AG04450 (cell line): Measurements from ENCODE around the gene SORCS2. TPM values are rescaled to one million over a fixed set of nuclear protein-coding genes. Genes with fewer than 3 reads are reported as not detected.

Source experiments
- CTCF ChIA-PET: fragments of 300-600, 350-600 bp; formaldehyde crosslinking; extraction: SDS; loops from one replicate; lab custom pipeline; 2022; ENCODE audit warnings: antibody characterized with exemption, inconsistent platforms; lab: Charles Lee
- POLR2A ChIA-PET: fragments of 350-600 bp; formaldehyde crosslinking; extraction: SDS; loops from one replicate; lab custom pipeline; 2021; ENCODE audit warnings: antibody characterized with exemption, inconsistent platforms; lab: Yijun Ruan, JAX
- DNase-seq: peaks from one replicate; pipeline ENCODE4 v3.0.0-alpha.2; 2011; ENCODE audit warnings: low read depth, low spot score
- H3K27ac ChIP-seq: one replicate; pipeline ENCODE4 v1.5.1; 2012; ENCODE audit warnings: low read depth, low read length, control low read depth
- H3K27me3 ChIP-seq: one replicate; pipeline ENCODE4 v1.6.0; 2012; ENCODE audit warnings: low read length; ENCODE audit not compliant: control insufficient read depth, insufficient read depth
- H3K4me3 ChIP-seq: 2 replicates; pipeline ENCODE4 v1.5.1; 2011; ENCODE audit warnings: mild to moderate bottlenecking, low read depth, low read length, control low read depth
- H3K9me3 ChIP-seq: 2 replicates; pipeline ENCODE4 v1.5.1; 2012; ENCODE audit warnings: low read length; ENCODE audit not compliant: control insufficient read depth, insufficient read depth
- polyA plus RNA-seq: library from polyadenylated mRNA; depleted of rRNA; stranded (reverse); fragments of >200 nt; gene quantifications from 2 replicates; pipeline ENCODE4 v1.2.3, GENCODE V29; 2011
- TF ChIP-seq, protein P1 (sequence below): IDR thresholded peaks from 2 replicates; pipeline ENCODE4 v1.5.1; 2011; ENCODE audit warnings: low read depth, low read length, control low read depth, inconsistent platforms

The SORCS2 gene
- polyA plus RNA-seq, 1 experiment = 0.29 TPM

DNA sequence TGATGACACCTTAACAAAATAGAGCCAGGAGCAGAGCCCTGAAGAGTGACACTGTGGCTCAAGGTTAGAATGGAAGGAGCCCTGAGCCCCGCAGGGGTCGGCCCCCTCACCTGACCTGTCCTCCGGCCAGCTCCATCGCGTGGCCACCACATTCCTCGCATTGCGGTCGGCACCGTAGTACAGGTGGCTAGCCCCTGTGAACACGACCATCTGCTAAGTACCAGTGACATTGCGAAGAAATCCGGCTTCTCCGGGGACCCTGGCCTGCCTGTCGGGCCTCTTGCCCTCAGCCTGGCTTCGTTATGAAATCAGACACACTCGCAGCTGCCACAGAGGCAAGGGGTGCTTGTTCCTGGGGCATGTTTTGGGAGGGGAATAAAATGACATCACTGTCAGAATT is 568.4 kb downstream of the SORCS2 start:
- no peaks in the 10 kb centered on the region for H3K27me3 ChIP-seq
- TF ChIP-seq, protein P1, sequence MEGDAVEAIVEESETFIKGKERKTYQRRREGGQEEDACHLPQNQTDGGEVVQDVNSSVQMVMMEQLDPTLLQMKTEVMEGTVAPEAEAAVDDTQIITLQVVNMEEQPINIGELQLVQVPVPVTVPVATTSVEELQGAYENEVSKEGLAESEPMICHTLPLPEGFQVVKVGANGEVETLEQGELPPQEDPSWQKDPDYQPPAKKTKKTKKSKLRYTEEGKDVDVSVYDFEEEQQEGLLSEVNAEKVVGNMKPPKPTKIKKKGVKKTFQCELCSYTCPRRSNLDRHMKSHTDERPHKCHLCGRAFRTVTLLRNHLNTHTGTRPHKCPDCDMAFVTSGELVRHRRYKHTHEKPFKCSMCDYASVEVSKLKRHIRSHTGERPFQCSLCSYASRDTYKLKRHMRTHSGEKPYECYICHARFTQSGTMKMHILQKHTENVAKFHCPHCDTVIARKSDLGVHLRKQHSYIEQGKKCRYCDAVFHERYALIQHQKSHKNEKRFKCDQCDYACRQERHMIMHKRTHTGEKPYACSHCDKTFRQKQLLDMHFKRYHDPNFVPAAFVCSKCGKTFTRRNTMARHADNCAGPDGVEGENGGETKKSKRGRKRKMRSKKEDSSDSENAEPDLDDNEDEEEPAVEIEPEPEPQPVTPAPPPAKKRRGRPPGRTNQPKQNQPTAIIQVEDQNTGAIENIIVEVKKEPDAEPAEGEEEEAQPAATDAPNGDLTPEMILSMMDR = no peak
- no peaks in the 10 kb centered on the region for H3K9me3 ChIP-seq
- no peak overlapping the region for H3K4me3 ChIP-seq
- POLR2A ChIA-PET = no interaction called here
- CTCF ChIA-PET = interaction anchor here (0.8 to 1.9 kb wide), 4 partner anchors 10 to 41 kb away, joined by 3 to 10 read pairs (median 5); no protein-coding TSS in a partner anchor
- H3K27ac ChIP-seq = no peak overlapping the region
- DNase-seq = no peak

DNA sequence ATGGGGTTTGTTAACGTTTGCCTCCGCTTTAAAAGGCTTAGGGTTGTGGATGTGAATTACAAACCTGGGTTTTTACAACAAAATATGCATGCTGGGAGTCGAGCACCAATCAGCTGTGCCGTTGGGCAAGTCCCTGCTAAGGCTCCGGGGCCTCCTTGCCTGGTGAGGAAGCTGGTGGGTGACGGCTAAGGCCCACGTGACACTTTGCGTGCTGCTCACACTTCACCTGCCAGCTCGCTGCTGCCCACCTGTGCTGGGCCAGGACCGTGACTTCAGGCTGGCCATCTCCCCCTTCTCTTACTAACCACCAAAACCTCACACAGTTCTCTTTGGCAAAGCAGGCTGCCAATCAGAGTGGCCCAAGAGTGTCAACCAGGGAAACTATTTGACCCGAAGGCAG is 569.0 kb downstream of the SORCS2 start:
- no peaks in the 10 kb centered on the region for H3K27me3 ChIP-seq
- CTCF ChIA-PET = interaction anchor here (0.8 to 2.4 kb wide), 7 partner anchors 9 to 226 kb away, joined by 3 to 25 read pairs (median 4); no protein-coding TSS in a partner anchor
- DNase-seq = no peak
- H3K9me3 ChIP-seq = no peaks in the 10 kb centered on the region
- no peak overlapping the region for H3K4me3 ChIP-seq
- TF ChIP-seq, protein P1 = no peak
- POLR2A ChIA-PET = no interaction called here
- H3K27ac ChIP-seq = no peak overlapping the region

DNA sequence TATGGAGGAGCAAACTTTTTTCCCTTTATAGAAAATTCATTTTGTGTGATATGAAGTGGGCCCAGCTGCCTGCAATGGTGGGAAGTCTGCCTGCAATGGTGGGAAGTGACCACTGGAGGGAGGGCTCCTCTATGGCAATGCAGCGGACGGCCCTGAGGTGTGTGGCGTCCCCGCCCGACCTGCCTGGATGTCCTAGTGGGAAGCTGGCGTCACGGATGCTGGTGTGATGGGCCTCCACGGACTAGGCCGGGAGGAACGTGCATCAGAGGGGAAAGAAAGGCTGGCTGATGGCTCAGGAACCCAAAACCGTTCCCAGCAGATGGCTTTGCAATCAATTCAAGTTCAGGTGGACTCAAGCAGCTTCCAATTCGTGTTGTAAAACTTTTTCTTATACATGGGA is 569.4 kb downstream of the SORCS2 start:
- DNase-seq = no peak
- POLR2A ChIA-PET = no interaction called here
- no peaks in the 10 kb centered on the region for H3K9me3 ChIP-seq
- no peak overlapping the region for H3K27ac ChIP-seq
- no peak overlapping the region for H3K4me3 ChIP-seq
- no peaks in the 10 kb centered on the region for H3K27me3 ChIP-seq
- CTCF ChIA-PET = interaction anchor here (0.8 to 2.4 kb wide), 7 partner anchors 9 to 226 kb away, joined by 3 to 25 read pairs (median 4); no protein-coding TSS in a partner anchor
- TF ChIP-seq, protein P1 = peak; percentile 74

DNA sequence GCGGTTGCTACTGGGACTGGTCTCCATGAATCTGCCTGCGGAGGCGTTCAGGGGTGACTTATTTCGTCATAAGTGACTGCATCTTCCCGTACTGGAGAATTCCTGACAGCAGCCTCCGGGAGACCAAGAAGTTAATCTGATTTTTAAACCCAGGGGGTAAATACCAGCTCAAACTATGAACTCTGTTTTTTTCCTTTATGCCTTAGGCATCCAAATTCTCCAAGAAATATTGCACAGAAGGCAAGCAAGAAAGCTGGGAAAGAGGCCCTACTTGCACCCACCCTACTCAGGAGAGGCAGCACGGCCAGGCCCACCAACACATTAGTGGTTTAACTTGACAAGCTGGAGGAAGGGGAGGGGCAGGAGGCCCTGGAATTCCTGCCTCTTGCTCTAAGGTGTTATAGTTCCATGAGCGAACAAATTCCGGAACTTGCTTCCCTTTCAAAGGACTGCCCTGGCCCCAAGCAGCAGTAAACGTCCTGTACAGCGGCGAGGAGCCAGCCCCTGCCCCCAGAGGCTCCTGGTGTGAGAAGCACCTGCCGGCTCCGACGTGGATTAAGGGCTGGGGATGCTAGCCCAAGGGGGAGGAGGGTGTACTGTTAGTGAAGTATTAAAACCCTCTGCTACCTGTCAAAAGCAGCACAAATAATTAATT is 570.2 kb downstream of the SORCS2 start:
- POLR2A ChIA-PET = no interaction called here

DNA sequence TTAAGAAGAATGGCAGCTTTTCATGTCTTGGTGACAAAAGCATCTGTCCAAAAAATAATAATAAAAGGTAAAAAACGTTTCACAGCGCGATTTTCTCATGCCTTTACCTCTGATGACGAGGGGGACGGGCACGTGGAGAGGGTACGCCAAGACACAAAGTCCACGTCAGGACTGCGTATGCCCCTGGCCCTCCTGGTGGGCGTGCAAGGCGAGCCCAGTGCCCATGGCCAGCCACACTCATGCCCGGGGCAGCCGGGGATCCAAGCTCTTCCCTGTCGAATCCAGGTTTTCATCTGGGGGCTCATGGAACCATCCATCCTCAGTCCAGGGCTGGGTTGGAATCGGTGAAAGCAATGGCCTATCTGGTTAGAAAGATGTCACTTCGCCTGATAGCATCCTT is 570.8 kb downstream of the SORCS2 start:
- H3K9me3 ChIP-seq = no peaks in the 10 kb centered on the region
- H3K27me3 ChIP-seq = no peaks in the 10 kb centered on the region
- POLR2A ChIA-PET = no interaction called here
- TF ChIP-seq, protein P1 = no peak
- no peak overlapping the region for H3K27ac ChIP-seq
- H3K4me3 ChIP-seq = no peak overlapping the region
- CTCF ChIA-PET = interaction anchor here (2.4 kb wide), 1 partner anchor 225 kb away, joined by 25 read pairs; no protein-coding TSS in a partner anchor
- no peak for DNase-seq

More for the DNA sequence above, 570.2 kb downstream of the SORCS2 start:
- Histone ChIP-seq H3K27me3 (no peaks in the 10 kb centered on the region), H3K4me3 (no peak overlapping the region), H3K9me3 (no peaks in the 10 kb centered on the region), H3K27ac (no peak overlapping the region)
- DNase-seq = no peak
- CTCF ChIA-PET = interaction anchor here (0.8 to 2.4 kb wide), 6 partner anchors 8 to 225 kb away, joined by 3 to 25 read pairs (median 4); no protein-coding TSS in a partner anchor
- TF ChIP-seq, protein P1 = no peak
